HCT116 (cell line): ENCODE data around the gene NME1.

Experiments
- ATF3 ChIP-seq: IDR thresholded peaks from 2 replicates; pipeline ENCODE4 v1.6.1; 2012
- CTCF ChIP-seq, 3 experiments: fragments of 200-600 bp in 1 of 3; sonication (generic) in 1 of 3; IDR thresholded peaks in 2 of 3; conservative IDR thresholded peaks in 1 of 3; 2 replicates each; pipeline ENCODE4 v1.5.1; 2012 to 2017; ENCODE audit warnings: low read depth in 2 of 3, low read length in 2 of 3, antibody characterized with exemption in 1 of 3, borderline replicate concordance in 1 of 3, control low read depth in 1 of 3, mild to moderate bottlenecking in 1 of 3, mixed read lengths in 1 of 3, mixed run types in 1 of 3, moderate library complexity in 1 of 3; ENCODE audit not compliant: insufficient read depth in 1 of 3
- EZH2 ChIP-seq: fragments of 200-600 bp; sonication (generic); IDR thresholded peaks from 2 replicates; pipeline ENCODE4 v1.6.1; 2017; ENCODE audit warnings: antibody characterized with exemption, mixed run types
- EZH2phosphoT487 ChIP-seq: fragments of 200-600 bp; IDR thresholded peaks from 2 replicates; pipeline ENCODE4 v1.6.1; 2018; ENCODE audit warnings: antibody characterized with exemption, borderline replicate concordance
- POLR2A ChIP-seq: IDR thresholded peaks from 2 replicates; pipeline ENCODE4 v1.7.0; 2011; ENCODE audit warnings: borderline replicate concordance; ENCODE audit not compliant: insufficient read depth, insufficient read length; ENCODE audit errors: extremely low read depth
- POLR2AphosphoS5 ChIP-seq: IDR thresholded peaks from 2 replicates; pipeline ENCODE4 v1.6.1; 2011; ENCODE audit warnings: mild to moderate bottlenecking, low read depth, low read length, moderate library complexity
- RAD21 ChIP-seq: IDR thresholded peaks from 2 replicates; pipeline ENCODE4 v1.6.1; 2012; ENCODE audit warnings: low read depth, mild to moderate bottlenecking
- REST ChIP-seq: IDR thresholded peaks from 2 replicates; pipeline ENCODE4 v1.6.1; 2012; ENCODE audit warnings: low read depth
- SP1 ChIP-seq: IDR thresholded peaks from 2 replicates; pipeline ENCODE4 v1.6.1; 2012; ENCODE audit warnings: low read depth
- SRF ChIP-seq: IDR thresholded peaks from 2 replicates; pipeline ENCODE4 v1.6.1; 2012; ENCODE audit warnings: low read depth
- TCF7L2 ChIP-seq: IDR thresholded peaks from 2 replicates; pipeline ENCODE4 v1.7.0; 2011; ENCODE audit warnings: borderline replicate concordance, inconsistent platforms; ENCODE audit not compliant: insufficient read depth, insufficient read length; ENCODE audit errors: extremely low read depth

- TF ChIP-seq EZH2phosphoT487 (no peak), CTCF (IDR thresholded peaks at IDR 0.05 in 2 of 3, conservative IDR thresholded peaks at IDR 0.05 in 1 of 3; ENCODE audit: borderline replicate concordance in 1 of 3, insufficient read depth in 1 of 3, low read depth in 2 of 3, low read length in 2 of 3) (no peak), POLR2A (no peak), RAD21 (no peak), REST (no peak), SP1 (0 out of 2 replicates have a peak, but pooled peaks have one; percentile 13), ATF3 (no peak), TCF7L2 (no peak), EZH2 (no peak), POLR2AphosphoS5 (no peak), SRF (no peak)
Measured at GRCh38 chr17:51132964-51133319, 20.4 kb upstream of the NME1 start.
